Retinal pigment epithelial cell (primary cell): ENCODE data around the gene TBPL2.

Experiments used
- DNase-seq: peaks from one replicate; pipeline ENCODE4 v3.0.0-alpha.2; 2010; ENCODE audit warnings: low read depth
- H3K4me3 ChIP-seq: 2 replicates; pipeline ENCODE4 v1.5.1; 2011; ENCODE audit warnings: mild to moderate bottlenecking, low read length, control low read depth, moderate library complexity
- CTCF ChIP-seq: conservative IDR thresholded peaks from 2 replicates; pipeline ENCODE4 v1.5.1; 2011; ENCODE audit warnings: low read depth, low read length, control low read depth, inconsistent platforms

Gene TBPL2

DNA sequence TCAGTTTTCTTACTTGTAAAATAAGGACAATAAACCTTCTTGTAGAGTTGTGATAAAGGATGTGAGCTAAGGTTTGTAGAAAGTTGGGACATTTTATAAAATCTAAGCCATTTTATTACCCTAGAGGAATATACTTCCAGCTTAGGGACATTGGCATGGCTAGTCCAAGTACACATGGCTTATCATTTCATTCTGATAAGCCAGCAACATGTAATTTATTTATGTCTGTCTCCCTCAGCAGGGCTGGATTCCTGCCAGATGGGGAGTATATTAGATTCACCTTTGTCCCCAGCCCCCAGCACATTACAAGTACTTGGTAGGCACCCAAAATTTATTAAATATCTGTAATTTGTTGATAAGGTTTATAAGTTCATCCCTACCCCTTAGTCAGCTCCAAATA lies 22.5 kb downstream of the TBPL2 start:
- H3K4me3 ChIP-seq, result no peak overlapping the region
- TF ChIP-seq CTCF, result no peak
- no peak for DNase-seq

DNA sequence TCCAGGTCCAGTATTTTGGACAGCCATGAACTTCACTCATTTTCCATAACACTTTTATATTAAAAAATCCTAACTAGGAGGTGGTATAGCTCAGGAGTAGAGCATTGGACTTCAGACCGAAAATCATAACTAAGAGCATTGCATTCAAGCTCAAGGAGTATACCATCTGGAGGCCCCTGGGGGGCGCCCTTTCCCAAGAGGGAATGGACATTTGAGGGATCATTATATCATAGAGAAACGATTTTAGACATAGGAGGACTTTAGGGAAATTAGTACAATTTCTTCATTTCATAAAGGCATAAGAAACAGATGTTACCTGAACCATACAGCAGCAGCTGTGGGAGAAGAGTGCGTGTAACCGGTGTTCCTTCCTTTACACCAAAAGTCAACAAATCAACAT lies 23.6 kb downstream of the TBPL2 start:
- peak; percentile 54 for TF ChIP-seq CTCF
- no peak overlapping the region for H3K4me3 ChIP-seq
- no peak for DNase-seq

DNA sequence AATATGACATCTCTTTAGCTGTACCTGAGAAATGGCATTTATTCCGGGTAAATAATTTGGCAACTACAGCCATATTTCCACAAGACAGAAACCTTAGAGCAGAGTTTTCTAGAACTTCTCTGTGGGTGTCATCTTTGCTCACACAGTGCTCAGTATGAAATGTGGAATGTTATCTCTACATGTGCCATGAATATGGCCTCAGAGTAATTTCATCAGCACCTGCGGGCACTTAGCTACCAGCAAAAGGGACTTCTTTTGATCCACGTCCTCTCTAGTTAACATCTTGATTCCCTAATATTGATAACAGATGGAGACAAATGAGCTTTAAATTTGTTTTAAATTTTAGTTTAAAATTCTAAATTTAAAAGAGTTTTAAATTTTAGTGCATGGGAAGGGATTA lies 25.9 kb downstream of the TBPL2 start:
- H3K4me3 ChIP-seq, result no peak overlapping the region
- no peak for TF ChIP-seq CTCF
- DNase-seq, result no peak

GRCh38 chr14:55412676-55413075 lies 27.7 kb downstream of the TBPL2 start:
- no peak for TF ChIP-seq CTCF
- peak overlapping the region; percentile 95 for H3K4me3 ChIP-seq
- peak; percentile 98 for DNase-seq

- DNase-seq, result peak; percentile 57
- H3K4me3 ChIP-seq, result peak within 1 kb of the TSS; percentile 95
- TF ChIP-seq CTCF, result no peak
These were observed 28.7 kb downstream of the TBPL2 start, which contains the start of gene ATG14 for GRCh38 chr14:55411426-55412389. TSS of gene ATG14 (minus strand) at chr14:55411830. CDS start at chr14:55411822, 8 bp downstream.

DNA sequence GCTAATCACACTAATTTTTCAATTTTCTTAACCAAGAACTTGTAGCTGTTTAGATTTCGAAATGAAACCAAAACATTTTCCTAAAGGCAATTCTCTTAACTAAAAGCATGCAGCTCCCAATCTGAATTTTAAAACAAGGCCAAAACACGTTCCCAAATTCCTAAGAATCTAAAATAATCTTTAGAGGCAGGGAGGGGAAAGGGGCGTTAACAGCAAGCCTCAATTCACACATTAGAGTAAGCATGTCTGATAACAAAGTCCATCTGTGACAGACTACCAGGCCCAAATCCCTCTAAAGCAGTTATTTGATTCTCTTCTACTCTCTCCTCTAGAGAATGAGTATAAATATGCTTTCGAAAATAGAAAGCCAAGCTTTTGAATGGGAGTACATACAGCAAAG lies 29.5 kb downstream of the TBPL2 start:
- DNase-seq, result no peak
- TF ChIP-seq CTCF, result no peak
- H3K4me3 ChIP-seq, result peak overlapping the region; percentile 95
